ENCODE results near the gene ENTPD7. TPM values are rescaled to one million over a fixed set of nuclear protein-coding genes. Genes with fewer than 3 reads are reported as not detected.

ENTPD7 gene
- total and polyA plus RNA-seq, 10 of the 15 experiments (the other 5 are each of a cell fraction or from before 2014, with no cell fraction given): 0.73 to 6.7 (median 5.2) TPM

DNA sequence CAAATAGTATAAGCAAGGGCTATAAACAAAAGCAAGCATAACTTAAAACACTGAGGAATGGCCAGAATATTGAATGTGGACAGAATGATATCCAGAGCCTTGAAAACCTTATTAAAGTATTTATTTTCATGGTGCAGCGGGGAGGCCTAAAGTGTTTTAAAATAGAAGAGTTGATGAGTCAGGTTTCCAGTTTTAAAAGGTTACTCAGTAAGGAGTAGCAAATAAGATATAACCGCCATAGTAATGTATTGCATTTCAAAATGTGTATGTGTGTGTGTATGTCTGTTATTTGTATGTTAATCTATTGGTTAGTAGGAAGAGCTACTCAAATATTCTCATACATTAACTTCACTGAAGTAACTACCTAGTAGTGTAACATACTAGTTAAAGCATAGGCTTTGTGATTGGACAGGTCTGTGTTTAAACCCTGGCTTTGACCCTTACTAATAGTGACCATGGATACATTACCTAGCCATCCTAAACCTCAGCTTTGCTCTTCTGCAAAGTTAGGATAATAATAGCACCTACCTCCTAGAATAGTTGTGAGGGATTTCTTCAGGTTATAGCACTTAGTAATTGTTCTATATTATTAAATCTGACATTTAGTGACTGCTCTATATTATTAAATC is 89.6 kb downstream of the ENTPD7 start (continued):
- TF ChIP-seq, protein P1, sequence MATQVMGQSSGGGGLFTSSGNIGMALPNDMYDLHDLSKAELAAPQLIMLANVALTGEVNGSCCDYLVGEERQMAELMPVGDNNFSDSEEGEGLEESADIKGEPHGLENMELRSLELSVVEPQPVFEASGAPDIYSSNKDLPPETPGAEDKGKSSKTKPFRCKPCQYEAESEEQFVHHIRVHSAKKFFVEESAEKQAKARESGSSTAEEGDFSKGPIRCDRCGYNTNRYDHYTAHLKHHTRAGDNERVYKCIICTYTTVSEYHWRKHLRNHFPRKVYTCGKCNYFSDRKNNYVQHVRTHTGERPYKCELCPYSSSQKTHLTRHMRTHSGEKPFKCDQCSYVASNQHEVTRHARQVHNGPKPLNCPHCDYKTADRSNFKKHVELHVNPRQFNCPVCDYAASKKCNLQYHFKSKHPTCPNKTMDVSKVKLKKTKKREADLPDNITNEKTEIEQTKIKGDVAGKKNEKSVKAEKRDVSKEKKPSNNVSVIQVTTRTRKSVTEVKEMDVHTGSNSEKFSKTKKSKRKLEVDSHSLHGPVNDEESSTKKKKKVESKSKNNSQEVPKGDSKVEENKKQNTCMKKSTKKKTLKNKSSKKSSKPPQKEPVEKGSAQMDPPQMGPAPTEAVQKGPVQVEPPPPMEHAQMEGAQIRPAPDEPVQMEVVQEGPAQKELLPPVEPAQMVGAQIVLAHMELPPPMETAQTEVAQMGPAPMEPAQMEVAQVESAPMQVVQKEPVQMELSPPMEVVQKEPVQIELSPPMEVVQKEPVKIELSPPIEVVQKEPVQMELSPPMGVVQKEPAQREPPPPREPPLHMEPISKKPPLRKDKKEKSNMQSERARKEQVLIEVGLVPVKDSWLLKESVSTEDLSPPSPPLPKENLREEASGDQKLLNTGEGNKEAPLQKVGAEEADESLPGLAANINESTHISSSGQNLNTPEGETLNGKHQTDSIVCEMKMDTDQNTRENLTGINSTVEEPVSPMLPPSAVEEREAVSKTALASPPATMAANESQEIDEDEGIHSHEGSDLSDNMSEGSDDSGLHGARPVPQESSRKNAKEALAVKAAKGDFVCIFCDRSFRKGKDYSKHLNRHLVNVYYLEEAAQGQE (IDR thresholded peaks at IDR 0.05; ENCODE audit: low read depth, low read length): no peak

DNA sequence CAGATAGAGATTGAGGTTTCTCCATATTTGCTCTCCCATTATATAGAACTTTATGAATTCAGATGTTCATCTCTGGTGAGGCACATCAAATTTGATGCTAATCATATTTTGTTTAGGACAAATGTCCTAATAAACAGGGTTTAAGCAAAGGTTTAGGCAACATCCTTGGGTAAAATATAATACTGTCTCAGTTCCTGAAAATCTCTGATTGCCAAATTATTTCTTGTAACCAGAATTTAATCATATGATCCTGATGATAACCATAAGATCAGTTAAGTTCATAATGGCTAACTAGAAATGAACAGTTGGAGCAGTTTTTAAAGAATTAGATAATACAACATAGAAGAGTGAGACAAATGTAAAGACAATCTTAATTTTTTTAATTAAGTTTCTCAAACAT is 91.3 kb downstream of the ENTPD7 start:
- SMC1A ChIA-PET (ENCODE audit: uncharacterized antibody, unreplicated experiment): no interaction called here
- RAD21 ChIA-PET (ENCODE audit: unreplicated experiment): no interaction called here
- H3K36me3 ChIP-seq (ENCODE audit: control insufficient read depth in 2 of 2, insufficient read depth in 2 of 2, low read length in 1 of 2): peaks cover 0 to 36% of the 10 kb centered on the region in 2 experiments
- TF ChIP-seq, protein P2, sequence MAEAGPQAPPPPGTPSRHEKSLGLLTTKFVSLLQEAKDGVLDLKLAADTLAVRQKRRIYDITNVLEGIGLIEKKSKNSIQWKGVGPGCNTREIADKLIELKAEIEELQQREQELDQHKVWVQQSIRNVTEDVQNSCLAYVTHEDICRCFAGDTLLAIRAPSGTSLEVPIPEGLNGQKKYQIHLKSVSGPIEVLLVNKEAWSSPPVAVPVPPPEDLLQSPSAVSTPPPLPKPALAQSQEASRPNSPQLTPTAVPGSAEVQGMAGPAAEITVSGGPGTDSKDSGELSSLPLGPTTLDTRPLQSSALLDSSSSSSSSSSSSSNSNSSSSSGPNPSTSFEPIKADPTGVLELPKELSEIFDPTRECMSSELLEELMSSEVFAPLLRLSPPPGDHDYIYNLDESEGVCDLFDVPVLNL (IDR thresholded peaks at IDR 0.05; ENCODE audit: low read depth, low read length): no peak
- TF ChIP-seq RCOR1 (conservative IDR thresholded peaks at IDR 0.05; ENCODE audit: low read depth, low read length) (no peak), NR2F1 (conservative IDR thresholded peaks at IDR 0.05) (no peak), MYC (IDR thresholded peaks at IDR 0.05; ENCODE audit: insufficient read depth, insufficient read length, insufficient replicate concordance, low read length, severe bottlenecking) (no peak), SP1 (IDR thresholded peaks at IDR 0.05; ENCODE audit: low read depth, low read length) (no peak), CBFB (IDR thresholded peaks at IDR 0.05; ENCODE audit: low read depth) (no peak), ATF7 (IDR thresholded peaks at IDR 0.05; ENCODE audit: low read depth) (no peak), PAX8 (IDR thresholded peaks at IDR 0.05) (no peak), CHD4 (IDR thresholded peaks at IDR 0.05) (no peak)
- TF ChIP-seq, protein P3, sequence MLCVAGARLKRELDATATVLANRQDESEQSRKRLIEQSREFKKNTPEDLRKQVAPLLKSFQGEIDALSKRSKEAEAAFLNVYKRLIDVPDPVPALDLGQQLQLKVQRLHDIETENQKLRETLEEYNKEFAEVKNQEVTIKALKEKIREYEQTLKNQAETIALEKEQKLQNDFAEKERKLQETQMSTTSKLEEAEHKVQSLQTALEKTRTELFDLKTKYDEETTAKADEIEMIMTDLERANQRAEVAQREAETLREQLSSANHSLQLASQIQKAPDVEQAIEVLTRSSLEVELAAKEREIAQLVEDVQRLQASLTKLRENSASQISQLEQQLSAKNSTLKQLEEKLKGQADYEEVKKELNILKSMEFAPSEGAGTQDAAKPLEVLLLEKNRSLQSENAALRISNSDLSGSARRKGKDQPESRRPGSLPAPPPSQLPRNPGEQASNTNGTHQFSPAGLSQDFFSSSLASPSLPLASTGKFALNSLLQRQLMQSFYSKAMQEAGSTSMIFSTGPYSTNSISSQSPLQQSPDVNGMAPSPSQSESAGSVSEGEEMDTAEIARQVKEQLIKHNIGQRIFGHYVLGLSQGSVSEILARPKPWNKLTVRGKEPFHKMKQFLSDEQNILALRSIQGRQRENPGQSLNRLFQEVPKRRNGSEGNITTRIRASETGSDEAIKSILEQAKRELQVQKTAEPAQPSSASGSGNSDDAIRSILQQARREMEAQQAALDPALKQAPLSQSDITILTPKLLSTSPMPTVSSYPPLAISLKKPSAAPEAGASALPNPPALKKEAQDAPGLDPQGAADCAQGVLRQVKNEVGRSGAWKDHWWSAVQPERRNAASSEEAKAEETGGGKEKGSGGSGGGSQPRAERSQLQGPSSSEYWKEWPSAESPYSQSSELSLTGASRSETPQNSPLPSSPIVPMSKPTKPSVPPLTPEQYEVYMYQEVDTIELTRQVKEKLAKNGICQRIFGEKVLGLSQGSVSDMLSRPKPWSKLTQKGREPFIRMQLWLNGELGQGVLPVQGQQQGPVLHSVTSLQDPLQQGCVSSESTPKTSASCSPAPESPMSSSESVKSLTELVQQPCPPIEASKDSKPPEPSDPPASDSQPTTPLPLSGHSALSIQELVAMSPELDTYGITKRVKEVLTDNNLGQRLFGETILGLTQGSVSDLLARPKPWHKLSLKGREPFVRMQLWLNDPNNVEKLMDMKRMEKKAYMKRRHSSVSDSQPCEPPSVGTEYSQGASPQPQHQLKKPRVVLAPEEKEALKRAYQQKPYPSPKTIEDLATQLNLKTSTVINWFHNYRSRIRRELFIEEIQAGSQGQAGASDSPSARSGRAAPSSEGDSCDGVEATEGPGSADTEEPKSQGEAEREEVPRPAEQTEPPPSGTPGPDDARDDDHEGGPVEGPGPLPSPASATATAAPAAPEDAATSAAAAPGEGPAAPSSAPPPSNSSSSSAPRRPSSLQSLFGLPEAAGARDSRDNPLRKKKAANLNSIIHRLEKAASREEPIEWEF (IDR thresholded peaks at IDR 0.05; ENCODE audit: insufficient replicate concordance, low read depth, low read length): no peak

More for the DNA sequence above, 91.3 kb downstream of the ENTPD7 start:
- Histone ChIP-seq H3K27ac (ENCODE audit: control insufficient read depth, insufficient read depth) (no peak overlapping the region), H3K4me3 (no peak overlapping the region), H3K9ac (ENCODE audit: control insufficient read depth, insufficient read depth, low read length) (no peak overlapping the region), H4K20me1 (ENCODE audit: control insufficient read depth, insufficient read depth) (no peaks in the 10 kb centered on the region), H3K4me2 (ENCODE audit: control insufficient read depth, insufficient read depth) (no peak overlapping the region), H3K9me3 (replicated peaks; ENCODE audit: control insufficient read depth, insufficient read depth, low read length) (no peaks in the 10 kb centered on the region), H2AFZ (ENCODE audit: control insufficient read depth, low read depth, low read length) (no peak overlapping the region), H3K4me1 (ENCODE audit: control insufficient read depth, insufficient read depth, low read length) (no peaks in the 10 kb centered on the region), H3K27me3 (replicated peaks in 1 of 2; ENCODE audit: control insufficient read depth in 2 of 2, insufficient read depth in 2 of 2, low read length in 1 of 2) (no peaks in the 10 kb centered on the region), H3K79me2 (ENCODE audit: control insufficient read depth, insufficient read depth, low read length) (no peaks in the 10 kb centered on the region)
- no peak for DNase-seq (ENCODE audit: low read depth, low spot score)
- ATAC-seq: no peak
- POLR2A ChIA-PET: no interaction called here
- in situ Hi-C loops (cut with MboI) (no loop called here), intact Hi-C loops (cut with micrococcal nuclease; ENCODE audit: unreplicated experiment) (no loop called here)
- CTCF ChIA-PET: no interaction called here
- FAIRE-seq: no peak
- BruUV-seq (replicated peaks): no TSS peak
